Measurements from ENCODE around the gene NECAB2.

The NECAB2 gene

GRCh38 chr16:84048270-84048669 is 80.2 kb downstream of the NECAB2 start:
- no peak overlapping the region for H3K4me3 ChIP-seq (ENCODE audit: low read depth, low read length)
- H3K4me1 ChIP-seq (ENCODE audit: control insufficient read depth in 1 of 2, insufficient read depth in 2 of 2, low read length in 2 of 2) = peaks cover 0 to 3% of the 10 kb centered on the region in 2 experiments
- WGBS (ENCODE audit: extremely low coverage, insufficient coverage, insufficient read length) = no CpG with 5 or more reads among the region's 7 CpGs
- no peak overlapping the region for H3K4ac ChIP-seq (ENCODE audit: low read depth, low read length)
- no peak overlapping the region for H3K14ac ChIP-seq (ENCODE audit: low read length)
- no peak overlapping the region for H2AK5ac ChIP-seq (ENCODE audit: low read length)
- H3K4me2 ChIP-seq (ENCODE audit: low read length) = no peak overlapping the region
- no peak overlapping the region for H2BK120ac ChIP-seq (ENCODE audit: insufficient read depth, low read length, poor library complexity)
- no peak overlapping the region for H2BK12ac ChIP-seq (ENCODE audit: low read length)
- H3K27ac ChIP-seq (ENCODE audit: low read depth, low read length) = no peak overlapping the region
- H4K8ac ChIP-seq (ENCODE audit: low read depth, low read length) = no peak overlapping the region
- H3K9ac ChIP-seq (ENCODE audit: low read length) = no peak overlapping the region
- peaks cover 21 to 27% of the 10 kb centered on the region in 2 experiments for H3K36me3 ChIP-seq (ENCODE audit: control insufficient read depth in 1 of 2, insufficient read depth in 2 of 2, low read length in 2 of 2)
- H3K27me3 ChIP-seq (ENCODE audit: insufficient read depth, low read length) = no peaks in the 10 kb centered on the region
- H3K9me3 ChIP-seq (ENCODE audit: insufficient read depth, low read depth, low read length) = no peaks in the 10 kb centered on the region
- no peak overlapping the region for H4K12ac ChIP-seq (ENCODE audit: low read depth, low read length)
- no peak overlapping the region for H4K91ac ChIP-seq (ENCODE audit: low read depth, low read length)
- H3K23ac ChIP-seq (ENCODE audit: low read length) = no peak overlapping the region
- no peaks in the 10 kb centered on the region for H3K79me2 ChIP-seq (ENCODE audit: control insufficient read depth, insufficient read depth, low read length, poor library complexity)
- H2BK5ac ChIP-seq (ENCODE audit: low read depth, low read length, poor library complexity) = no peak overlapping the region
- H2AFZ ChIP-seq (ENCODE audit: insufficient read depth, low read length, poor library complexity) = no peak overlapping the region
- H3K79me1 ChIP-seq (ENCODE audit: low read length) = no peaks in the 10 kb centered on the region
- no peak overlapping the region for H3K18ac ChIP-seq (ENCODE audit: low read length)
- no peak for DNase-seq

GRCh38 chr16:84048871-84049270 is 80.8 kb downstream of the NECAB2 start:
- Histone ChIP-seq H3K79me2 (ENCODE audit: control insufficient read depth, insufficient read depth, low read length, poor library complexity) (no peaks in the 10 kb centered on the region), H4K12ac (ENCODE audit: low read depth, low read length) (no peak overlapping the region), H2BK120ac (ENCODE audit: insufficient read depth, low read length, poor library complexity) (no peak overlapping the region), H3K14ac (ENCODE audit: low read length) (no peak overlapping the region), H3K36me3 (ENCODE audit: control insufficient read depth in 1 of 2, insufficient read depth in 2 of 2, low read length in 2 of 2) (peaks cover 24 to 28% of the 10 kb centered on the region in 2 experiments), H3K4me1 (ENCODE audit: control insufficient read depth in 1 of 2, insufficient read depth in 2 of 2, low read length in 2 of 2) (no peaks in the 10 kb centered on the region), H3K23ac (ENCODE audit: low read length) (no peak overlapping the region), H3K27ac (ENCODE audit: low read depth, low read length) (no peak overlapping the region), H3K4me3 (ENCODE audit: low read depth, low read length) (no peak overlapping the region), H3K27me3 (ENCODE audit: insufficient read depth, low read length) (no peaks in the 10 kb centered on the region), H3K4ac (ENCODE audit: low read depth, low read length) (no peak overlapping the region), H2AK5ac (ENCODE audit: low read length) (no peak overlapping the region), H4K8ac (ENCODE audit: low read depth, low read length) (no peak overlapping the region), H2BK12ac (ENCODE audit: low read length) (no peak overlapping the region), H3K79me1 (ENCODE audit: low read length) (no peaks in the 10 kb centered on the region), H4K91ac (ENCODE audit: low read depth, low read length) (no peak overlapping the region), H3K18ac (ENCODE audit: low read length) (no peak overlapping the region), H2AFZ (ENCODE audit: insufficient read depth, low read length, poor library complexity) (no peak overlapping the region), H3K4me2 (ENCODE audit: low read length) (no peak overlapping the region), H2BK5ac (ENCODE audit: low read depth, low read length, poor library complexity) (no peak overlapping the region), H3K9me3 (ENCODE audit: insufficient read depth, low read depth, low read length) (no peaks in the 10 kb centered on the region), H3K9ac (ENCODE audit: low read length) (no peak overlapping the region)
- DNase-seq = no peak
- no CpG with 5 or more reads among the region's 13 CpGs for WGBS (ENCODE audit: extremely low coverage, insufficient coverage, insufficient read length)

DNA sequence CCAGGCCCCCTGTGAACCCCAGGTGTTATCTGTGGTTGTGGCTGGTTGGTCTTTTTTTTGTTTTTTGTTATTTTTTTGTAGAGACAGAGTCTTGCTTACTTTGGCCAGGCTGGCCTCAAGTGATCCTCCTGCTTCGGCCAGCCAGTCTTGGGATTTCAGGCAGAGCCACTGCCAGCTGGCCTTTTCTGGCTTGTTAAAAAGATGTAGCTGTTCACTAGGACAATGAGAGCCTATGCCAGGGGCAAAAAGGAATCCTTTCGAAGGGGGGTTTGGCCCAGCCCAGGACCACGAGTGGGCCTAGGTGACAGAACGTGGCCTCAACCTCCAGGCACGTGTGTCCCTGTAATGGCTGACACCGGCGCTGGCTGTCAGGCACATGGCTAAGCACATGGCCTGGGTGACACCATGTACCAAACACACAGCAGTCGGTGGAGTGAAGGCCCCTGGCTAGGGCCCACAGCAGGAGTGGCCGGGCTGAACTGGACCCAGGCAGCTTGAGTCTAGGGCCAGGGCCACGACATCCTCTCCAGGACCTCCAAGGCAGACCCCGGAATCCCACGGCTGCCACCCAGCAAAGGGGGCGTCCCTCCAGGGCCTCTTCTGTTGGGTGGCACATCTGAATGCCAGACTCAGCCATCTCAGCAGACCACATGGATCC is 81.5 kb downstream of the NECAB2 start:
- Histone ChIP-seq H3K27ac (ENCODE audit: low read depth, low read length) (no peak overlapping the region), H2AK5ac (ENCODE audit: low read length) (no peak overlapping the region), H2AFZ (ENCODE audit: insufficient read depth, low read length, poor library complexity) (no peak overlapping the region), H2BK120ac (ENCODE audit: insufficient read depth, low read length, poor library complexity) (no peak overlapping the region), H3K4me3 (ENCODE audit: low read depth, low read length) (no peak overlapping the region), H4K12ac (ENCODE audit: low read depth, low read length) (no peak overlapping the region), H2BK5ac (ENCODE audit: low read depth, low read length, poor library complexity) (no peak overlapping the region), H3K79me1 (ENCODE audit: low read length) (no peaks in the 10 kb centered on the region), H3K9ac (ENCODE audit: low read length) (no peak overlapping the region), H3K18ac (ENCODE audit: low read length) (no peak overlapping the region), H3K4me2 (ENCODE audit: low read length) (no peak overlapping the region), H3K79me2 (ENCODE audit: control insufficient read depth, insufficient read depth, low read length, poor library complexity) (no peaks in the 10 kb centered on the region), H3K4ac (ENCODE audit: low read depth, low read length) (no peak overlapping the region), H3K14ac (ENCODE audit: low read length) (no peak overlapping the region), H2BK12ac (ENCODE audit: low read length) (no peak overlapping the region), H3K27me3 (ENCODE audit: insufficient read depth, low read length) (no peaks in the 10 kb centered on the region), H3K4me1 (ENCODE audit: control insufficient read depth in 1 of 2, insufficient read depth in 2 of 2, low read length in 2 of 2) (no peaks in the 10 kb centered on the region), H4K8ac (ENCODE audit: low read depth, low read length) (no peak overlapping the region), H4K91ac (ENCODE audit: low read depth, low read length) (no peak overlapping the region), H3K36me3 (ENCODE audit: control insufficient read depth in 1 of 2, insufficient read depth in 2 of 2, low read length in 2 of 2) (peaks cover 30 to 34% of the 10 kb centered on the region in 2 experiments), H3K9me3 (ENCODE audit: insufficient read depth, low read depth, low read length) (no peaks in the 10 kb centered on the region), H3K23ac (ENCODE audit: low read length) (no peak overlapping the region)
- DNase-seq = no peak
- WGBS (ENCODE audit: extremely low coverage, insufficient coverage, insufficient read length) = no CpG with 5 or more reads among the region's 13 CpGs

- Histone ChIP-seq H3K18ac (ENCODE audit: low read length) (no peak overlapping the region), H3K79me1 (ENCODE audit: low read length) (no peaks in the 10 kb centered on the region), H3K27ac (ENCODE audit: low read depth, low read length) (no peak overlapping the region), H3K23ac (ENCODE audit: low read length) (no peak overlapping the region), H3K4ac (ENCODE audit: low read depth, low read length) (no peak overlapping the region), H2BK5ac (ENCODE audit: low read depth, low read length, poor library complexity) (no peak overlapping the region), H4K8ac (ENCODE audit: low read depth, low read length) (no peak overlapping the region), H3K79me2 (ENCODE audit: control insufficient read depth, insufficient read depth, low read length, poor library complexity) (no peaks in the 10 kb centered on the region), H2BK12ac (ENCODE audit: low read length) (no peak overlapping the region), H3K36me3 (ENCODE audit: control insufficient read depth in 1 of 2, insufficient read depth in 2 of 2, low read length in 2 of 2) (peaks cover 37 to 42% of the 10 kb centered on the region in 2 experiments), H3K4me2 (ENCODE audit: low read length) (no peak overlapping the region), H3K4me3 (ENCODE audit: low read depth, low read length) (no peak overlapping the region), H3K4me1 (ENCODE audit: control insufficient read depth in 1 of 2, insufficient read depth in 2 of 2, low read length in 2 of 2) (peaks cover 0 to under 1% of the 10 kb centered on the region in 2 experiments), H4K12ac (ENCODE audit: low read depth, low read length) (no peak overlapping the region), H3K9me3 (ENCODE audit: insufficient read depth, low read depth, low read length) (no peaks in the 10 kb centered on the region), H3K14ac (ENCODE audit: low read length) (no peak overlapping the region), H3K27me3 (ENCODE audit: insufficient read depth, low read length) (no peaks in the 10 kb centered on the region), H2AFZ (ENCODE audit: insufficient read depth, low read length, poor library complexity) (no peak overlapping the region), H2AK5ac (ENCODE audit: low read length) (no peak overlapping the region), H3K9ac (ENCODE audit: low read length) (no peak overlapping the region), H2BK120ac (ENCODE audit: insufficient read depth, low read length, poor library complexity) (no peak overlapping the region), H4K91ac (ENCODE audit: low read depth, low read length) (no peak overlapping the region)
- DNase-seq = no peak
- WGBS (ENCODE audit: extremely low coverage, insufficient coverage, insufficient read length) = no CpG with 5 or more reads among the region's 9 CpGs
Observed at GRCh38 chr16:84050316-84050715, 82.3 kb downstream of the NECAB2 start.

Measured in trophoblast cell (in vitro differentiated cells and primary cell).